Measurements from ENCODE around the gene PPP2R3B.
"Not testable (repeated sequence)": the region's sequence is repeated elsewhere in the genome, so short reads cannot be mapped to it uniquely, and the experiment has no call there.

PPP2R3B gene

GRCh38 chrX:386768-387575 lies at the start of gene PPP2R3B:
Gene PPP2R3B (minus strand): TSS chrX:386907. CDS start chrX:386691, 216 bp downstream.
- peak; percentile 99 for DNase-seq

GRCh38 chrX:435536-436122 lies 48.9 kb upstream of the PPP2R3B start:
- no peak for DNase-seq

- no peak for DNase-seq
Observed at GRCh38 chrX:434946-435345, 48.2 kb upstream of the PPP2R3B start.

GRCh38 chrX:433771-434170 lies 47.1 kb upstream of the PPP2R3B start:
- no peak for DNase-seq

- not testable (repeated sequence) for DNase-seq
Observed at GRCh38 chrX:432666-433065, 46.0 kb upstream of the PPP2R3B start.

- no peak for DNase-seq
Observed at GRCh38 chrX:431492-432111, 44.9 kb upstream of the PPP2R3B start.

GRCh38 chrX:431056-431455 lies 44.3 kb upstream of the PPP2R3B start:
- no peak for DNase-seq

GRCh38 chrX:429266-429825 lies 42.6 kb upstream of the PPP2R3B start:
- no peak for DNase-seq

- no peak for DNase-seq
Observed at GRCh38 chrX:427812-428725, 41.4 kb upstream of the PPP2R3B start.

GRCh38 chrX:426881-427280 lies 40.2 kb upstream of the PPP2R3B start:
- DNase-seq = no peak

- no peak for DNase-seq
Observed at GRCh38 chrX:425056-425455, 38.3 kb upstream of the PPP2R3B start.

GRCh38 chrX:421646-422391 lies 35.1 kb upstream of the PPP2R3B start:
- DNase-seq = no peak

- no peak for DNase-seq
Observed at GRCh38 chrX:420496-421223, 34.0 kb upstream of the PPP2R3B start.

- DNase-seq = no peak
Observed at GRCh38 chrX:418927-419729, 32.4 kb upstream of the PPP2R3B start.

GRCh38 chrX:415498-415897 lies 28.8 kb upstream of the PPP2R3B start:
- not testable (repeated sequence) for DNase-seq

GRCh38 chrX:413322-414201 lies 26.9 kb upstream of the PPP2R3B start:
- DNase-seq = no peak

- DNase-seq = no peak
Observed at GRCh38 chrX:410296-410695, 23.6 kb upstream of the PPP2R3B start.

GRCh38 chrX:405149-405548 lies 18.4 kb upstream of the PPP2R3B start:
- DNase-seq = no peak

GRCh38 chrX:404656-405055 lies 17.9 kb upstream of the PPP2R3B start:
- no peak for DNase-seq
